HFF-Myc (cell line): ENCODE measurements around the gene PRKD1.
"Not testable (repeated sequence)": the region's sequence is repeated elsewhere in the genome, so short reads cannot be mapped to it uniquely, and the experiment has no call there.

ENCODE experiments used
- DNase-seq: peaks from one replicate; pipeline ENCODE4 v3.0.0-alpha.2; 2011; ENCODE audit warnings: low read depth; ENCODE audit errors: extremely low read depth
- H3K4me3 ChIP-seq: replicated peaks from 2 replicates; pipeline ENCODE4 v1.5.1; 2011; ENCODE audit warnings: low read depth, mild to moderate bottlenecking, control low read depth, low read length
- CTCF ChIP-seq: IDR thresholded peaks from 2 replicates; pipeline ENCODE4 v1.5.1; 2012; ENCODE audit warnings: mild to moderate bottlenecking, low read depth, low read length, control low read depth; ENCODE audit errors: missing control alignments

The PRKD1 gene

GRCh38 chr14:29734732-29735131 lies 192.9 kb downstream of the PRKD1 start:
- no peak for DNase-seq
- no peak for TF ChIP-seq CTCF

GRCh38 chr14:29726560-29727331 lies 200.9 kb downstream of the PRKD1 start:
- H3K4me3 ChIP-seq, DNase-seq: not testable (repeated sequence)

More at GRCh38 chr14:29734732-29735131, 192.9 kb downstream of the PRKD1 start:
- no peak overlapping the region for H3K4me3 ChIP-seq

- DNase-seq: no peak
- no peak overlapping the region for H3K4me3 ChIP-seq
- no peak for TF ChIP-seq CTCF
Measured at GRCh38 chr14:29724991-29725390, 202.7 kb downstream of the PRKD1 start.

GRCh38 chr14:29722831-29723230 lies 204.8 kb downstream of the PRKD1 start:
- H3K4me3 ChIP-seq: no peak overlapping the region
- no peak for TF ChIP-seq CTCF
- no peak for DNase-seq

- no peak for DNase-seq
- H3K4me3 ChIP-seq: no peak overlapping the region
- no peak for TF ChIP-seq CTCF
Measured at GRCh38 chr14:29721586-29721985, 206.1 kb downstream of the PRKD1 start.

- no peak for TF ChIP-seq CTCF
- no peak overlapping the region for H3K4me3 ChIP-seq
- DNase-seq: no peak
Measured at GRCh38 chr14:29717901-29718300, 209.7 kb downstream of the PRKD1 start.

- H3K4me3 ChIP-seq: no peak overlapping the region
- TF ChIP-seq CTCF: no peak
- no peak for DNase-seq
Measured at GRCh38 chr14:29716150-29716549, 211.5 kb downstream of the PRKD1 start.
